SIG-M5 (cell line): Measurements from ENCODE around the gene NEK11.

Experiments used
- DNase-seq: peaks from one replicate; lab custom pipeline; 2025; lab: John Stamatoyannopoulos, UW

NEK11 gene

GRCh38 chr3:131223373-131224289 is 197.0 kb downstream of the NEK11 start:
- no peak for DNase-seq

- no peak for DNase-seq
Observed at GRCh38 chr3:131224886-131225550, 198.3 kb downstream of the NEK11 start.

DNA sequence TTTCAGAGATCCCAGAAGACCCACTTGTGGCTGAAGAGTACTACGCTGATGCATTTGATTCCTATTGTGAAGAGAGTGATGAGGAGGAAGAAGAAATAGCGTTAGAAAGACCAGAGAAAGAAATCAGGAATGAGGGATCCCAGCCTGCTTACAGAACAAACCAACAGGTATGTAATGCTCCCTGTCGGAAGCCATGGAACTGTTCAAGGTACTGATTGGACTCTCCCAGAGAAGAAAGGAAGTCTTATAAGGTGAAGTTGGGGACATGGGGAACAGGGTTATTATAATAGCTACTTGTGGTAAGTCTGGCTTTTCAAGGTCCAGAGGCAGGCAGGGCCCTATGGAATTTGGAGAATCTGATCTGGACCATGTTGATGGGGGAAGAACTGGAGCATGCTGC is 201.8 kb downstream of the NEK11 start:
- DNase-seq: no peak

GRCh38 chr3:131231710-131232389 is 205.2 kb downstream of the NEK11 start:
- no peak for DNase-seq

- no peak for DNase-seq
Observed at GRCh38 chr3:131232711-131233267, 206.1 kb downstream of the NEK11 start.

DNA sequence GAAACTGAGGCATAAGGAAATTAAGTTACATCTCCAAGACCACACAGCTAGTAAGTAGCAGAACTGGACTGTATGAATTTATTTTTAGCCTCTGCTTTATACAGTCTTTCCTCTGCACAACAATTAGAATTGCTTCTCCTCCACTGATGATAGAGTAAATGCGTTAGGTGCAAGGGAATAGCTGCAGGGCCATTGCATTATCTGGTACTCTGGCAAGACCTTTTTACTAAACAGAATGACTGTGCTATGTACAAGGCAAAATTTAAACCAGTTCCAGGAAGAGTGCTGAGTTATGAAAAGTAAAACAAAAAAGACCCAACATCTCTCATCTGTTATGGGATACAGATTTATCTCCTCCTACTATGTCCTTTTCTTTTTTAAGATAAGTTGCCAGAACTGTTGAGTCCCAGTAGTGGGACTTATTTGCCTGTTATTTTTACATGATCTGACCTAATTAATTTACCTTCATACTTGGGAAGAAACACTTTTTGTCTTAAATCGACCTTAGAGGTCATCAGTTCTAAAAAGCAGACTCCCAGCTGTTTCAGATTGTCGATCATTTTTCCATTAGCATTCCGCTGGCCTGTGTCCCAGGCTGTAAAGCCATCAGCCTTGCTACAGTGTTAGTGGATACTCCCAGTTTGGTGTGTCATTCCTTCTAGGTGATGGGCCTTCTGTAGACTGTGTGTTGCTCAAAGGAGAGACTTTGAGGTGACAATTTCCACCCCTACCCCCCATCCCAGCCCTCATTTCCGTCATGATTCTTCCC is 207.4 kb downstream of the NEK11 start:
- no peak for DNase-seq

GRCh38 chr3:131236421-131236820 is 209.7 kb downstream of the NEK11 start:
- no peak for DNase-seq

DNA sequence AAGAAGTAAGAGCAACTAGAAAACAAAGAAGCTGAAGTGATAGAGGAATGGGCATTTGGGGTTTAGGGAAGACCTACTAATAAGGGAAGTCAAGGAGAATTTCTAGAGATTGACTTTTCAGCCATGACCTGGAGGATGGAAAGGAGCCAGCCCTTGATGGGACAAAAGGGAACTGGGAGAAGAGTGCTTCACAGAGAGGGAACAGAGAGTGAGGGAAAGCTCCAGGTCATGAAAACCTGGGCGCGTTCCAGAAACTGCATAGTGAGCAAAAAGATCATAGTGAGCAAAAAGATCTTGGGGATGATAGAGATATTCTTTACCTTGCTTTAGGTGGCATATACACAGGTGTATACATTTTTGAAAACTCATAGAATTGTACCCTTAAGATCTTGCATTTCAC is 211.8 kb downstream of the NEK11 start:
- DNase-seq: no peak

DNA sequence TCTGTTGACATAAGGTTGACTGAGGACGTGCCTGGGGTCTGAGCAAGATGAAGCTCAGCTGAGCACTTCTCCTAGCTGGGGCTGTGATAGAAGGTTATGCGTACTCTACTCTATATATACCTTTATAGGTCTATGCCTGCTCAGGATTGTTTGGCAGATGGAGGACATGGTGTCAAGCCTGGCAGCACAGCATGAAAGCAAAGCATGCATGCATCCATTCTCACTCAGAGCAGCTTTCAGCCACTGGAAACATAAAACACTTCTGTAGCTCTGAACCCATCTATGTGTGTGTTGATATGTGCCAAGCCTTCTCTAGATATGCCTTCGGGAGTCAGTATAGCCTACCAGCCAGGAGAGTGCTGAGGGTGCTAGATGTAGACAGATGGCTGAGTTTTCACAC is 212.6 kb downstream of the NEK11 start:
- no peak for DNase-seq

DNA sequence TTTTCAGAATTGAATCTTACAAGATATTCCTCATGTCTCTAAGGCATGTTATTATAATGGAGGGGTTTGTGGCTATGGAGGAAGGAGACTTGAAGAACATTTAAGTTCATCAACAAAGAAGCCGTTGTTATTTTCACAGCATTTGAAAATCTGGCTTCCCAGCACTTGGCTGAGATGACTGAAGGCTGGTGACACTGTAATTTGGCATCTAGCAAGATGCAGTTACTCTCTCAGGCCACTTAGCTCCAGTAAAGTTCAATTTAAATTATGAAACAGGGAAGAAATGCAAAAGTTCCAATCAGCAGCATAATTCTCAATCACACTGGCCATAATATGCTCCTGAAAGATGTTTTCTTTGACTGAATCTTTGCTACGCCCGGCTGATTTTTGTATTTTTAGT is 215.5 kb downstream of the NEK11 start:
- no peak for DNase-seq

DNA sequence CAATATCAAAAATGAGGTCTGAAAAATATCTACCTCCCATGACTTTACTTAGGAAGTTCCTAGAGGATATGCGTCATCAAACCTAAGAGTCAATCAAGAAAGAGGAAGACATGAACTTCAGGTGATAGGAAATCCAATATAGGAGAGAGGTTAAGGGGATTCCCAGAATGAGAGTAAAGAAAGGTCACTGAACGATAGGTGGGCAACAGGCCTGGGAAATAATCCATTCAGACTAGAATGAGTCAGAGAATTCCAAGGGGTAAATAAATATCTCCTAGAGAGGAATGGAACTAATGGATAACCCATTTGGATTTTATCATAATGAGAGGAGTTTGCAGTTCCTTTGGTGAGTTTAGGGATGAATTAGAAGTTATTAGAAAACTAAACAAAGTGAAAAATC is 223.8 kb downstream of the NEK11 start:
- DNase-seq: no peak

DNA sequence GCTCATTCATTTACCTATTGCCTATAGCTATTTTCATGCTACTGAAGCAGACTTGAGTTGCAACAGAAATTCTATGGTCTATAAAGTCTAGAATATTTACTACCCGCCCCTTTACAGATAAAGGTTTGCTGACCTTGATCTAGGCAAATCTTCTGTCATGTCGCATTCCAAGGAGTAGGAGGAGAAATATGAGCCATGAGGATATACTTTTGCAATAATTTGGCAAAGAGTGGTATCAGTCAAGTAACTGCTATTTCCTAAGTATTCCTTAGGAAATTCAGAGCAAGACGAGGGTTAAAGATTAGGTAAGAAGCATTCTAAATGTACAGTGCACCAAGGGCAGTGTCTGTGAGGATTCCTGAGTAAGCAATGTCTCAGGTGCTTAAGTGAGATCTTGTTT is 233.8 kb downstream of the NEK11 start:
- DNase-seq: no peak

DNA sequence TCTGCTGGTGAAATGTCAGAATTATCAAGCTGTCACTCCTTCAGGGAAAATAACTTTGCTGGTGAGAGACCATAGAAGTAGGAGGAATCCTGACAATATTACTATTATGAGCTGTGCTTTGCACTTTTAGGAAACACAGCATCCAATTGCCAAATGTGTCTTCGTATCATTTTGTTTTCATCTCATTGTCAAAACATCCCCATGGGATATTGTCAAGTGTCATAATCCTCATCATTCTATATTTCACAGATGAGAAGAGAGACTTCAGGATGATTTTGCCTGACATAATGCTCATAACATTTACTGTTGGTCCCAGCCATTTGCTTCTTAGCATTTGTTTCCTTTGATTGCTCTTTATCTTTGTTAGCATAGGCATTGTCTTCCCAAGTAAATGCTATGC is 234.4 kb downstream of the NEK11 start:
- no peak for DNase-seq

GRCh38 chr3:131275556-131275955 is 248.9 kb downstream of the NEK11 start:
- DNase-seq: no peak

GRCh38 chr3:131277836-131278497 is 251.3 kb downstream of the NEK11 start:
- DNase-seq: no peak

- no peak for DNase-seq
Observed at GRCh38 chr3:131279577-131279976, 252.9 kb downstream of the NEK11 start.

DNA sequence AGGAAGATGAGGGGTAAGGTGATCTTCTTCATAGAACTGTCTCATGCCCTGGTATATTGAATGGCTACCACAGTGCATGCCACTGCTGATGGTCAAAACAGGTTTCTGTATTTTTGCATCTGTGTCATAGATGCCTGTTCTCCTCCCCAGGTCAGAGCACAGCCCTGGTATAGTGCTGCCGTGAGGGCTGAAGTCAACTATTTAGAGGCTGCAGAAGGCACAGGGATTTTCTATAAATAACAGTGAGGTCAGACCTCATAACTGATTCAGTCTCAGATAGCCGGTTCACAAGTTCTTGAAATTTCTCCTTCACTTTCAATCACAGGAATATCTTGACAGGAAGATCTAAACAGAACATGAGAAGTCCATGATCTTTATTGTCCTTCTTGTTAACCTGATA is 255.7 kb downstream of the NEK11 start:
- DNase-seq: no peak

DNA sequence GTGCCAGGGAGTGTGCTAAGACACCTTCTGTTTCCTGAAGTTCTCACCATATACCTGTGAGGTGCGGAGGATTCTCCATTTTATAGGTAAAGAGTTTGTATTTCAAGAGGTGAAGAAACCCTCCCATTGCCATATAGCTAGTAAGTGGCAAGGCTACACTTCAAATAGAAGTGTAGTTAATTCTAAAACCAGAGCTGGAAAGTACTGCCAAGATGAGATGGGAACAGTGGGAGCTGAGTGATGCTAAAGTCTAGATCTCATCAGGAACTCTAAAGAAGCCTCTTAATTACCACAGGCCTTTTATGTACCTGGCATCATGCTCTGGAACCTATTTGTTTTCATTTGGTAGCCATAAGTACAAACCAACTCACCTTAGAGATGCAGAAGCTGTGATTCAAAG is 256.3 kb downstream of the NEK11 start:
- no peak for DNase-seq

- no peak for DNase-seq
Observed at GRCh38 chr3:131283862-131284261, 257.2 kb downstream of the NEK11 start.

- DNase-seq: no peak
Observed at GRCh38 chr3:131284302-131284701, 257.6 kb downstream of the NEK11 start.

DNA sequence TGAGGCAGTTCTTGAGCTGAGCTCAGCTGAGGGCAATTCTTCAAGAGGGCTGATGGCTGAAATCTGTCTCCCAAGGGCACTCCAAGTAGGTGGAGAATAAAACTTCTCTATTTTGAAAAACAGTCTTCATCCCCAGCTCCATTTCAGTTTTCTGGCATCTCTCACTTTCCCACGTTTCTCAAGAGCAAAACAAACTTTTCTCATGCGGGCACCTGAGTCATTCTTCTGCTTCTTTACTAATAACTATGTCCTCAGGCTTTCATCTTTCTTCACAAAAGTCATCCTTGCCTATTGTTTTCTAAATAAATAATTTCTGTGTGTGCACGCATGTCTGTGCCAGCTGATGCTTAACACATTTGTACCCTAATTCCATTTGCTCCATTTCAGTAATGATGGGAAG is 258.8 kb downstream of the NEK11 start:
- DNase-seq: no peak
